Kidney glomerular epithelial cell (primary cell): ENCODE results near the gene PPIF.

ENCODE experiments used
- DNase-seq: peaks from one replicate; lab custom pipeline; 2025; lab: John Stamatoyannopoulos, UW

The PPIF gene

GRCh38 chr10:79347226-79347893 lies at the start of gene PPIF:
Gene PPIF, plus strand, starts transcription at chr10:79347469. Its CDS starts 80 bp downstream, at chr10:79347549.
- DNase-seq, result peak; percentile 82

- peak; percentile 23 for DNase-seq
These were observed 48.6 kb upstream of the PPIF start for GRCh38 chr10:79298403-79299244.

GRCh38 chr10:79299397-79300241 lies 47.6 kb upstream of the PPIF start:
- no peak for DNase-seq

GRCh38 chr10:79300711-79301110 lies 46.6 kb upstream of the PPIF start:
- no peak for DNase-seq

- no peak for DNase-seq
These were observed 45.3 kb upstream of the PPIF start for GRCh38 chr10:79301754-79302530.

- no peak for DNase-seq
These were observed 43.4 kb upstream of the PPIF start for GRCh38 chr10:79303631-79304478.

GRCh38 chr10:79304479-79305087 lies 42.7 kb upstream of the PPIF start:
- DNase-seq, result no peak

- no peak for DNase-seq
These were observed 41.8 kb upstream of the PPIF start for GRCh38 chr10:79305515-79305914.

GRCh38 chr10:79305988-79306387 lies 41.3 kb upstream of the PPIF start:
- DNase-seq, result no peak

- no peak for DNase-seq
These were observed 40.5 kb upstream of the PPIF start for GRCh38 chr10:79306644-79307220.

- DNase-seq, result no peak
These were observed 39.3 kb upstream of the PPIF start for GRCh38 chr10:79308016-79308415.

GRCh38 chr10:79308969-79309665 lies 38.2 kb upstream of the PPIF start:
- no peak for DNase-seq

GRCh38 chr10:79310200-79310865 lies 36.9 kb upstream of the PPIF start:
- DNase-seq, result no peak

- no peak for DNase-seq
These were observed 36.2 kb upstream of the PPIF start for GRCh38 chr10:79310911-79311573.

- DNase-seq, result no peak
These were observed 35.5 kb upstream of the PPIF start for GRCh38 chr10:79311581-79312407.

GRCh38 chr10:79312601-79313187 lies 34.6 kb upstream of the PPIF start:
- DNase-seq, result no peak

GRCh38 chr10:79313320-79313719 lies 33.9 kb upstream of the PPIF start:
- DNase-seq, result no peak
